Gastroesophageal sphincter (tissue), 3 donors: Measurements from ENCODE around the gene TRMT112.

Experiments used
- EP300 ChIP-seq: sonication (generic); formaldehyde crosslinking; IDR thresholded peaks from one replicate; pipeline ENCODE4 v1.6.1; 2017; ENCODE audit warnings: antibody characterized with exemption, mild to moderate bottlenecking
- POLR2A ChIP-seq, 2 donors: fragments of 450-650 bp; IDR thresholded peaks; one replicate each; pipeline ENCODE4 v1.6.1; 2017; ENCODE audit warnings: antibody characterized with exemption in 2 of 2, mild to moderate bottlenecking in 2 of 2, moderate library complexity in 1 of 2
- POLR2AphosphoS5 ChIP-seq: sonication (generic); formaldehyde crosslinking; IDR thresholded peaks from one replicate; pipeline ENCODE4 v1.6.1; 2017; ENCODE audit warnings: antibody characterized with exemption
- TF ChIP-seq, protein P1 (sequence below), 4 experiments: fragments of 200-600 bp in 2 of 4; fragments of 450-650 bp in 2 of 4; sonication (generic) in 1 of 4; IDR thresholded peaks; one replicate each; pipeline ENCODE4 v1.5.1; 2017 to 2019; ENCODE audit warnings: antibody characterized with exemption in 4 of 4, mild to moderate bottlenecking in 2 of 4, moderate library complexity in 2 of 4

DNA sequence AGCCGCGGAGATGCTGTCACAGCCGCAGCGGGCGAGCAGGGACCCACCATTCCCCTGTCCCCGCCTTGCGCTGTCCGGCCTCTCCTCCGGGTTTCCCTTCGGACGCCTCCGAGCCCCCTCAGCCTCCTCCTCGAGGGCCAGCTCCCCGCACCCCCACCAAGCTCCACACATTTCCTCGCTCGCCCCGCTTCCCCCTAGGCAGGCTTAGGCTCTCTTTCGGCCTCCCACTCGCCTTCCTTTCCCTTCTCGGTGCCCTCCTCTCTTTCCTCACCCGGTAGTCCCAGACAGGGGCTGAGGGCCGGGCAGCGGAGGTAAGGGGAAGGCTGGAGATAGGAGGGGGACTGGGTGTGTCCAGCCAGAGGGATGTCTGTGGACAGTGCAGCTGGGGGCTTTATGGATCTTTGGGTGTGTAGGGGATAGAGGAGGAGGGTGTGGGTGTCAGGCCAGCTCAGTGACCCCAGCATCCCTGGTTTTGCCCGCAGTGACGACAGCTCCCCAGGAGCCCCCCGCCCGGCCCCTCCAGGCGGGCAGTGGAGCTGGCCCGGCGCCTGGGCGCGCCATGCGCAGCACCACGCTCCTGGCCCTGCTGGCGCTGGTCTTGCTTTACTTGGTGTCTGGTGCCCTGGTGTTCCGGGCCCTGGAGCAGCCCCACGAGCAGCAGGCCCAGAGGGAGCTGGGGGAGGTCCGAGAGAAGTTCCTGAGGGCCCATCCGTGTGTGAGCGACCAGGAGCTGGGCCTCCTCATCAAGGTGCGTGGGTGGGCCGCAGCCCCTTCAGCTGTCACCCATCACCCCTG is 24.7 kb downstream of the TRMT112 start:
- no peak for TF ChIP-seq POLR2A (IDR thresholded peaks at IDR 0.05)
- TF ChIP-seq, protein P1, sequence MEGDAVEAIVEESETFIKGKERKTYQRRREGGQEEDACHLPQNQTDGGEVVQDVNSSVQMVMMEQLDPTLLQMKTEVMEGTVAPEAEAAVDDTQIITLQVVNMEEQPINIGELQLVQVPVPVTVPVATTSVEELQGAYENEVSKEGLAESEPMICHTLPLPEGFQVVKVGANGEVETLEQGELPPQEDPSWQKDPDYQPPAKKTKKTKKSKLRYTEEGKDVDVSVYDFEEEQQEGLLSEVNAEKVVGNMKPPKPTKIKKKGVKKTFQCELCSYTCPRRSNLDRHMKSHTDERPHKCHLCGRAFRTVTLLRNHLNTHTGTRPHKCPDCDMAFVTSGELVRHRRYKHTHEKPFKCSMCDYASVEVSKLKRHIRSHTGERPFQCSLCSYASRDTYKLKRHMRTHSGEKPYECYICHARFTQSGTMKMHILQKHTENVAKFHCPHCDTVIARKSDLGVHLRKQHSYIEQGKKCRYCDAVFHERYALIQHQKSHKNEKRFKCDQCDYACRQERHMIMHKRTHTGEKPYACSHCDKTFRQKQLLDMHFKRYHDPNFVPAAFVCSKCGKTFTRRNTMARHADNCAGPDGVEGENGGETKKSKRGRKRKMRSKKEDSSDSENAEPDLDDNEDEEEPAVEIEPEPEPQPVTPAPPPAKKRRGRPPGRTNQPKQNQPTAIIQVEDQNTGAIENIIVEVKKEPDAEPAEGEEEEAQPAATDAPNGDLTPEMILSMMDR (IDR thresholded peaks at IDR 0.05): no peak
- TF ChIP-seq POLR2AphosphoS5: no peak
- no peak for TF ChIP-seq EP300
